ENCODE data around the gene YES1. TPM values are rescaled to one million over a fixed set of nuclear protein-coding genes. Genes with fewer than 3 reads are reported as not detected.

YES1 gene
- total and polyA plus RNA-seq, 2 donors (not counting 3 experiments of a cell fraction or from before 2014, with no cell fraction given): 16.5 to 92.3 TPM

DNA sequence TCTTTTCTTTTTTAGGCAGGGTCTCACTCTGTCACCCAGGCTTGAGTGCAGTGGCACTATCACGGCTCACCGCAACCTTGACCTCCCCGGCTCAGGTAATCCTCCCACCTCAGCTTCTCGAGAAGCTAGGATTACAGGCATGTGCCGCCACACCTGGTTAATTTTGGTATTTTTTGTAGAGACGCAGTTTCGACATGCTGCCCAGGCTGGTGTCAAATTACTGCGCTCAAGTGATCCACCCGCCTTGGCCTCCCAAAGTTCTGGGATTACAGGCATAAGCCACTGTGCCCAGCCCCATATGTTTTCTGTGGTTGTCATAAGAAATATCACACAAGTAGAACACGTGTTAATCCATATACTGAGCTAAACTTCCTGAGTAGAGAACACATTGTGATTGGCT is 114.2 kb downstream of the YES1 start:
- no peaks in the 10 kb centered on the region for H3K9me3 ChIP-seq (replicated peaks; ENCODE audit: control insufficient read depth, insufficient read depth, low read length)
- FAIRE-seq (no peak), DNase-seq (ENCODE audit: low read depth, low spot score) (no peak)
- peaks cover 0 to 4% of the 10 kb centered on the region in 2 experiments for H3K36me3 ChIP-seq (ENCODE audit: control insufficient read depth in 2 of 2, extremely low read depth in 1 of 2, insufficient read depth in 2 of 2, low read length in 2 of 2)
- no peaks in the 10 kb centered on the region for H3K9me1 ChIP-seq (replicated peaks; ENCODE audit: control insufficient read depth, extremely low read depth, insufficient read depth, low read length)
- CTCF ChIA-PET: interaction anchor here (1.0 to 1.3 kb wide), 2 partner anchors 15 to 133 kb away, joined by 3 to 4 read pairs; partner anchors contain the start of gene ENOSF1
- peaks cover 21% of the 10 kb centered on the region for H3K79me2 ChIP-seq (ENCODE audit: control insufficient read depth, insufficient read depth, low read length)
- TF ChIP-seq, protein P1, sequence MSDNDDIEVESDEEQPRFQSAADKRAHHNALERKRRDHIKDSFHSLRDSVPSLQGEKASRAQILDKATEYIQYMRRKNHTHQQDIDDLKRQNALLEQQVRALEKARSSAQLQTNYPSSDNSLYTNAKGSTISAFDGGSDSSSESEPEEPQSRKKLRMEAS (IDR thresholded peaks at IDR 0.05; ENCODE audit: insufficient read depth, insufficient read length): no peak
- TF ChIP-seq JUN (IDR thresholded peaks at IDR 0.05; ENCODE audit: borderline replicate concordance, insufficient read depth, insufficient read length, low read depth) (no peak), FOS (IDR thresholded peaks at IDR 0.05; ENCODE audit: borderline replicate concordance, insufficient read depth, low read length) (no peak), GATA2 (IDR thresholded peaks at IDR 0.05; ENCODE audit: insufficient read depth, insufficient read length, low read depth, low read length) (no peak), POLR2AphosphoS5 (IDR thresholded peaks at IDR 0.05; ENCODE audit: insufficient read depth, low read depth, low read length) (no peak), MYC (IDR thresholded peaks at IDR 0.05; ENCODE audit: low read depth, low read length) (no peak), EZH2 (IDR thresholded peaks at IDR 0.05; ENCODE audit: borderline replicate concordance, low read depth, low read length, severe bottlenecking) (no peak), POLR2A (IDR thresholded peaks at IDR 0.05; ENCODE audit: low read depth, low read length) (no peak)
- TF ChIP-seq, protein P2, sequence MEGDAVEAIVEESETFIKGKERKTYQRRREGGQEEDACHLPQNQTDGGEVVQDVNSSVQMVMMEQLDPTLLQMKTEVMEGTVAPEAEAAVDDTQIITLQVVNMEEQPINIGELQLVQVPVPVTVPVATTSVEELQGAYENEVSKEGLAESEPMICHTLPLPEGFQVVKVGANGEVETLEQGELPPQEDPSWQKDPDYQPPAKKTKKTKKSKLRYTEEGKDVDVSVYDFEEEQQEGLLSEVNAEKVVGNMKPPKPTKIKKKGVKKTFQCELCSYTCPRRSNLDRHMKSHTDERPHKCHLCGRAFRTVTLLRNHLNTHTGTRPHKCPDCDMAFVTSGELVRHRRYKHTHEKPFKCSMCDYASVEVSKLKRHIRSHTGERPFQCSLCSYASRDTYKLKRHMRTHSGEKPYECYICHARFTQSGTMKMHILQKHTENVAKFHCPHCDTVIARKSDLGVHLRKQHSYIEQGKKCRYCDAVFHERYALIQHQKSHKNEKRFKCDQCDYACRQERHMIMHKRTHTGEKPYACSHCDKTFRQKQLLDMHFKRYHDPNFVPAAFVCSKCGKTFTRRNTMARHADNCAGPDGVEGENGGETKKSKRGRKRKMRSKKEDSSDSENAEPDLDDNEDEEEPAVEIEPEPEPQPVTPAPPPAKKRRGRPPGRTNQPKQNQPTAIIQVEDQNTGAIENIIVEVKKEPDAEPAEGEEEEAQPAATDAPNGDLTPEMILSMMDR (IDR thresholded peaks at IDR 0.05; ENCODE audit: extremely low read depth in 1 of 2, insufficient read depth in 1 of 2, low read depth in 1 of 2, low read length in 2 of 2): no peak
- H4K20me1 ChIP-seq (replicated peaks; ENCODE audit: control insufficient read depth, extremely low read depth, insufficient read depth, low read length): no peaks in the 10 kb centered on the region
- no peaks in the 10 kb centered on the region for H3K4me1 ChIP-seq (ENCODE audit: control insufficient read depth, extremely low read depth, insufficient read depth, low read length)
- no peak overlapping the region for H3K9ac ChIP-seq (replicated peaks; ENCODE audit: extremely low read depth, insufficient read depth, low read length)
- no TSS peak for BruUV-seq (replicated peaks)
- H3K4me2 ChIP-seq (ENCODE audit: insufficient read depth, low read length): no peak overlapping the region
- no peak overlapping the region for H3K4me3 ChIP-seq (replicated peaks in 1 of 3; ENCODE audit: insufficient read depth in 1 of 3, low read depth in 1 of 3, low read length in 3 of 3)
- no peak overlapping the region for H2AFZ ChIP-seq (ENCODE audit: low read depth, low read length)
- dilution Hi-C loops (cut with MboI; ENCODE audit: extremely low pct_ligation_motif_present, low sequenced_read_pairs): no loop called here
- POLR2A ChIA-PET: no interaction called here
- no peaks in the 10 kb centered on the region for H3K27me3 ChIP-seq (ENCODE audit: control insufficient read depth in 2 of 2, insufficient read depth in 2 of 2, low read length in 2 of 2)
- intact Hi-C loops (cut with micrococcal nuclease): no loop called here
- no peak overlapping the region for H3K27ac ChIP-seq (ENCODE audit: insufficient read depth, low read depth, low read length)

Measured in endothelial cell of umbilical vein (primary cell).